ENCODE data around the gene DCDC2C.

Gene DCDC2C

GRCh38 chr2:3827673-3828575 is 124.5 kb downstream of the DCDC2C start:
- peak; percentile 16 for DNase-seq (ENCODE audit: low spot score)

- no peak for DNase-seq (ENCODE audit: low spot score)
These were observed 127.4 kb downstream of the DCDC2C start for GRCh38 chr2:3830796-3831195.

GRCh38 chr2:3837086-3837485 is 133.7 kb downstream of the DCDC2C start:
- no peak for DNase-seq (ENCODE audit: low spot score)

DNA sequence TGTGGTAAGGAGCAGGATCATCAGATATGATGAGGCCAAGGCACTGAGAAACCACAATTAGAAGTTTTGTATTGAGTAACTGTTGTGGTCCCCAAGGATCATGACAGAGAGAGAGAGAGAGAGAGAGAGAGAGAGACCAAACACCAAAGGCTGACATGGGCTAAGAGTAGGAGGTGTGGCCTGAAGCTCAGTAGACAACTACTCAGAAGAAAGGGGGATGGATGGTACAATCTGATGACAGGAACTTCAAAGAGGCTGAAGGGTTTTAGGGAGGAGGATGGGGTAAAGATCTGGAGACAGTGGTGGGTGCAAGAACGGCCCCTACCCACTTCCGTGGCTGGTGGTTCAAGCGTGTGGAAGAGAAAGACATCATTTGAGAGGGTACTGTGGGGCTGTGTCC is 135.0 kb downstream of the DCDC2C start:
- no peak for DNase-seq (ENCODE audit: low spot score)

DNA sequence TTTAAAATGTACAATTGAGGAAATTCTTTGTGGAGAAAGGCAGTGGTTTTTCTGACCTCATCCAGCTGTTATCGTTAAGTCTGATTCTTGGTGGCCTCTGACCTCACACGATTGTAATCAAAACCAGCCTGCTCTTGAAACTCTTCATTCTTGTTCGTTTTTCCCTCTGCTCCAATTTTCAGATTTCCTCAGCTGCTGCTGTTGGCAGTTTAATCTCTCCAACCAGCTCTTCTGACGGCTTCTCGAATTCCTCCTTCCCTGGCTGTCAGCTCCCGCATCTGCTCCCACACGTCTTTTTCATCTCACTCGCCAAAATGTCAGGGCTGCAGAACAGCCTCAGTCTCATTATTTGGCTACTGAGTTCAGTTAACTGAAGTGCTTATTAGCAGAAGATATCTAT is 136.1 kb downstream of the DCDC2C start:
- no peak for DNase-seq (ENCODE audit: low spot score)

DNA sequence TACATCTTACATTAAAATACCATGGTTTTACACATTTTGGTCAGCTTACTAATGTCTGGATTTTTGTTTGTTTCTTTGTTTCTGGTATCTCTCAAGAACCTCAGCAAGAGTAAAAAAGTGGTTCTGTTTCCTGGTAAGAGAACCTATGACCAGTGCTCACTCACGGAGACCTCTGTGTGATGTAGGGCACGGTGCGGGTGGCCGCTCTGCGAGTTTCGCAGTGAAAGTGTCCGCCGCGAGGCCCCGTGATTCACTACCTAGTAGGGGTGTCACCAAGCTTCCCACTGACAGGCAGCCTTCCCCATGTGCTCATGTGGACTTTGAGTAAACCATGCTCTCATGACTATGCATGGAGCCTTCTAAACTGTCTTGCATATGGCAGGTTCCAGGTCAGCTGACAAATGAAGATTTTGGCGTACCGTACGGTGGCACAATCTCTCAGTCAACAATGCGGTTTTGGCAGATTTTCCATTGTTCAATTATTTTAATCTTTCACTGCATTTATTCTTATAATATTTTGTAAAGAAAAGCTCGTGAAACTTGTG is 137.3 kb downstream of the DCDC2C start:
- no peak for DNase-seq (ENCODE audit: low spot score)

DNA sequence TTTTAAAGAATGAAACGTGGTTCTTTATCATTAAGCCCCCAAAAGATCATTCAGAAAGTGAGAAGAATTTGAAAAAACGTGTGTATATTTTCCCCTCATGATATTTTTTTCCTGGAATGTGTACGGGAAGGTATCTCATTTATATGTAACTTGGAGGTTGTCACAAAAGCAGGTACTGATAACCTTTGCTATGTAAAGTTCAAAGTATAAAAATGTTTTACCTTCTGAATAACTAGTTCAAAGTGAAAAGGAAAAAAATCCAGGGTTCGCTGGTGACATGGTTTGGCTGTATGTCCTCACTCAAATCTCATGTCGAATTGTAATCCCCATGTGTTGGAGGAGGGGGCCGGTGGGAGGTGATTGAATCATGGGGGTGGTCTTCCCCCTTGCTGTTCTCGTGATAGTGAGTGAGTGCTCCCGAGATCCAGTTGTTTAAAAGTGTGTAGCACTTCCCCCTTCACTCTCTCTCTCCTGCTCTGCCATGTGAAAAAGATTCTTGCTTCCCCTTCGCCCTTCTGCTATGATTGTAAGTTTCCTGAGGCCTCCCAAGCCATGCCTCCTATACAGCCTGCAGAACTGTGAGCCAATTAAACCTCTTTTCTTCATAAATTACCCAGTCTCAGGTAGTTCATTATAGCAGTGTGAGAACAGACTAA is 144.2 kb downstream of the DCDC2C start:
- no peak for DNase-seq (ENCODE audit: low spot score)

- no peak for DNase-seq (ENCODE audit: low spot score)
These were observed 145.4 kb downstream of the DCDC2C start for GRCh38 chr2:3848776-3849175.

DNA sequence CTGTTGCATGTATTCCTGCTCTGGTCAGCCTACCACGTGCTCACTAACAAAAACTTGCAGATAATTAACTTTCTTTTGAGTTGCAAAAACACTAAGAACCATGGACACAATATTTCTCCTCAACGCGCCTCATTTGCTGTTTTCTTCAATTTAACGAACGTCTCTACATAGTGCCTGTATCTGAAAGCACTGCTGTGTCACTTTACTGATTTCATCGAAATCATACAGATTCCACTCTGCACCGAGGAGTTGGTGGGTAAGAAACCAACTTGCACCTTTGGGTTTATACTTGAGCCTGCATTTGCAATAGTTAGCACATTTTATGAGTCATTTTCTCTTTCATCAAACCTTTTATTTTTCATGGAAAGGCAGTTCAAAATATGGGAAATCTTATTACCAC is 145.8 kb downstream of the DCDC2C start:
- no peak for DNase-seq (ENCODE audit: low spot score)

- no peak for DNase-seq (ENCODE audit: low spot score)
These were observed 154.2 kb downstream of the DCDC2C start for GRCh38 chr2:3857576-3857975.

DNA sequence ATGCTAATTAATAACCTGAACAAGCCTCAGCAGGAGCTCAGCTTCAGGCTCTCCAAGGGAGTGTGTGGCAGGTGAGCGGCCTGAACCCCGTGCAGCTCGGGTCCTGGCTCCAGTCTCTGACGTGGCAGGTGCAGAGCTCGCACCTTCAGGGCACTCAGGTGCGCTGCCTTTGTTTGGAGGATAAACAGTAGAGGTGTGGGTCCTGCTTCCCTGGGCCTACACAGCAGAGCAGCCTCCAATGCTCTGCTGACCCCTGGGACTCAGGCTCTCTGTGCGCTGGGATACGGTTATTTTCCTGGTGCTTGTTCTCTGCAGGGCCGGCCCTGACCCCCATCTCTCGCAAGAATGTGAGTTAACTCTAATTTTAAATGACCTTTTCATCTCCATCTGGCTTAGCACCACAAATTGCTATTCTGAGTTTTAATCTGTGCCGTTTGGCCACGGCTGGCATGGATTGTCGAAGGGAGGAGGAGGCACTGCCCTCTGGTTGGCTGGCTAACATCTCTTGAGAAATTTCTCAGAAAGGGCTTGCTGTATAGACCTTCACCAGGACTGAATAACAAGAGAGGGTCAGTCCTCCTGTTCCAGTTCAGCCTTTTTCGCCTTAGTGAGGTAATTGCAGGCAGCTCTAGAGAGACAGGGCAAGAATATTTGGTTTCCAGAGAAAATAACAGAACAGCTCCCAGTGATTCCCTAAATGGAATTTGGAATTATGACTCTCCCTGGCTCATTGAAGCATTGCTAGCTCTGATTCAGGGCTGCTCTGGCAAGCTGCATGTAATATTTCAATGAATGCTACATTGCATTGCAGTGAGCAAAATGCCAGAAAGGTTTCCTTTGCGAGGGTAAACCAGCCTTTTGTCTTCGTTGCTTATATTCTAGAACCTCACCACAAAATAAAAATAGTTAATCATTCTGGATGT is 161.8 kb downstream of the DCDC2C start:
- DNase-seq (ENCODE audit: low spot score) = peak; percentile 23

GRCh38 chr2:3867469-3867868 is 164.1 kb downstream of the DCDC2C start:
- DNase-seq (ENCODE audit: low spot score) = no peak

DNA sequence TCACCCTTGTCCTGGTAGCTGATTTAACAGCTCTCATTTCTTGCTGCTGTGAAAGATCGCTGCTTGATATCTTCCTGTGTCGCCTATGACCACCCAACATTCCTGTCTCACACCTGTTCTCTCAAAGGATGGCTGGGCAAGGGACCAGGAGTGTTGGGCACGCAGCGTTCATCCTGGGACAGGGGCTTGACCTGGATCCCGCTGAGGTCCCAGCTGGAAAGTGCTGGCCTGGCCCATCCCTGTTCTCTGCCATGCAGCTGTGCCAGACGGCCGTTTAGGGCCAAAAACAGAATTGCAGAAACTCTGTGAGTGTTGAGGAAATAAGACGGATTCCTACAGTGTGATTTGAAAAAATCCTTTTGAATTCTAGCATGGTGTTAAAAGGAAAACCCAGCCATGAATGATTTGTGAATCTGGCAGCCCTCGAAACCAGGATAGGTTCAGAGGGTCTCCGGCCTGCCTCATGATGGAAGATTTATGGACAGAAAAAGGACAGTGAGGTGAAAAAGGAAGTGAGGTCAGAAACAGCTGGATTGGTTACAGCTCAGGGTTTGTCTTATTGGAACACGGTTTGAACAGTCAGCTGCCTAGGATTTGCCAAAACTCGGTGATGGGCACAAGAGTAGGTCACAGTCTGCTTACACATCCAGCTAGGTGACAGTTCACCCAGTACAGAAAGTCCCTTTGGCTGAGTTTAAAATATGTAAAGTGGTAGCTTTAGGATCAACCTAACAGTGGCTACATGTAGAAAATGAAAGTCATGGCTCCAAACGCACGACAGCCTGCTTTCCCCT is 164.8 kb downstream of the DCDC2C start:
- DNase-seq (ENCODE audit: low spot score) = no peak

GRCh38 chr2:3870222-3870621 is 166.8 kb downstream of the DCDC2C start:
- DNase-seq (ENCODE audit: low spot score) = no peak

DNA sequence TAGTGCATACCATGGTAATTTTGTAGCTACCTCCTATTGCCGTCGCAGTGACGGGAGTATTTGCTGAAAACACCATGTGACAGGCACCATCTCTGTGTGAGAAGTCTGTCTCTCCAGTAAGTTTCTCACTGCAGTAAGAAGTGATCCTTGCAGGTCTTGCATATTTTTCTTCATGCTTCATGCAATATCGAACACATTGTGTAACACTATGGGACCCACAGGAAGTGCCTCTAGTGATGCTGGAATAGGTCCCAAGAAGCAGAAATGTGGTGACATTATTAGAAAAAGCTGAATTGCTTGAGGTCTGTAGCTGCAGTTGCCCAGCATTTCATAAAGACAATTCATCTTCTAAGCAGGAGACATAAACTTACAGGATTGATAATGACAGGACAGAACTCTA is 167.6 kb downstream of the DCDC2C start:
- no peak for DNase-seq (ENCODE audit: low spot score)

- DNase-seq (ENCODE audit: low spot score) = no peak
These were observed 169.1 kb downstream of the DCDC2C start for GRCh38 chr2:3872451-3872850.

DNA sequence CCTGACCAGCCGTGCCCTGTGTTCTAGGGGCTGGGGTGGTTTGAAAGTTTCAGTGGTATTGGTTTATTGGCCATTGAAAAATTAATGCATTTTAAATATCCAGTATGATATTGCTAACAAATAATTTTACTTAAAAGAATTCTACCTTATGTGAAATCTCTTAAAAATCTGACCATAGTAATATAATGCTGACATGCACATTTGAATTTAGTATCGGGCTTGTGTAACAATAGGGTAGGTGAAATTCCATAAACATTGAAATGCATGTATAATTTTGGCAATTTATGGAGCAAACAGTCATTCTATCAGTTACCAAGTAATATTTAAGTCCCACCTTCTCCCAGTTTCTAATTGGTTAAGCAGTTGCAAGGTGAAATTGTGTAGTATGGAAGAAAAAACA is 170.5 kb downstream of the DCDC2C start:
- no peak for DNase-seq (ENCODE audit: low spot score)

GRCh38 chr2:3876221-3876620 is 172.8 kb downstream of the DCDC2C start:
- DNase-seq (ENCODE audit: low spot score) = no peak

- DNase-seq (ENCODE audit: low spot score) = no peak
These were observed 173.3 kb downstream of the DCDC2C start for GRCh38 chr2:3876685-3877084.

DNA sequence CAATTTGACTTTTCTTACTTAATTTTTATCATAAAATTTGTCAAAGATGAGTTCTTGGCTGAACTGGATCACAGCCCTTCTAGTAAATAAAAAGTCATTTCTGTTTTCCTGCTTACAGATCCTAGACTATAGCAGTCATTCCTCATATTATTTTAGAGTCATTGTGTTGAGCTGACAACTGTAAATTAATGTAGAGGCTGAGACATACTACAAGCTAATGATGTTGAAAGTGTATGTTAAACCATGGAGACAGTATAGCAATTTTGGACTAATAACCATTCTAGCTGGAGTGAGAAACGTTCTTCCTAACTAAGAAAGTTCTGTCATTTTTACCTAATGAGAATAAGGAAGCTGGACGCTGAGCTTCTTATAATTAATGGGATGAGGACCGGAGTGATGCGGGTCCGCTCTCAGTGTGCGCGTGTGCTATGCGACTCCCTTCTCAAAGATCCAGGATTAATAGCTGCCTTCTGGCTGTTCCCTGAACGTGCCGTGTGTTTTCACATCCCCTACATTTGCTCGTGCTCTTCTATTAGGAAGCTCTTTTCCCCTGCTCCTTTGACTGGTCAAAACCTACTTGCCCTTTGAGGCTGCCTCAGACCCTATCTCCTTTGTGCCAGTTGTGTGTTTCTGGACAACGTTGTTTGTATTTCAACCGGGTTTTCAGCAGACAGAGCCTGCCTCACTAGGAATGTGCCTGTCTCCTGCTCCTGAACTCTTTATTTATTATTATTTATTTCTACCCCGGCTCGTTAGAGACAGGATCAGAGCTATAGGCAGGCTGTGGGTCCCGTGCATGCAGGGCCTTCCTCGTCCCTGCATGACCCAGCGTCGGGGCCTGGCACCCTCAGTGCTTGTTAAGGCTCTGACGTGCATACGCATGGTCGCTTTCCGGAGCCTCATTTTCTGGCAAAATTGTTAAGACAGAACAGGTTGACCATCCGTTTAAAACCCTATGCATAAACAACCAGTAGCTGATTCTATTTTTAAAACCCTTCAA is 182.6 kb downstream of the DCDC2C start:
- no peak for DNase-seq (ENCODE audit: low spot score)
